Measurements from ENCODE around the gene IKZF2.

IKZF2 gene

DNA sequence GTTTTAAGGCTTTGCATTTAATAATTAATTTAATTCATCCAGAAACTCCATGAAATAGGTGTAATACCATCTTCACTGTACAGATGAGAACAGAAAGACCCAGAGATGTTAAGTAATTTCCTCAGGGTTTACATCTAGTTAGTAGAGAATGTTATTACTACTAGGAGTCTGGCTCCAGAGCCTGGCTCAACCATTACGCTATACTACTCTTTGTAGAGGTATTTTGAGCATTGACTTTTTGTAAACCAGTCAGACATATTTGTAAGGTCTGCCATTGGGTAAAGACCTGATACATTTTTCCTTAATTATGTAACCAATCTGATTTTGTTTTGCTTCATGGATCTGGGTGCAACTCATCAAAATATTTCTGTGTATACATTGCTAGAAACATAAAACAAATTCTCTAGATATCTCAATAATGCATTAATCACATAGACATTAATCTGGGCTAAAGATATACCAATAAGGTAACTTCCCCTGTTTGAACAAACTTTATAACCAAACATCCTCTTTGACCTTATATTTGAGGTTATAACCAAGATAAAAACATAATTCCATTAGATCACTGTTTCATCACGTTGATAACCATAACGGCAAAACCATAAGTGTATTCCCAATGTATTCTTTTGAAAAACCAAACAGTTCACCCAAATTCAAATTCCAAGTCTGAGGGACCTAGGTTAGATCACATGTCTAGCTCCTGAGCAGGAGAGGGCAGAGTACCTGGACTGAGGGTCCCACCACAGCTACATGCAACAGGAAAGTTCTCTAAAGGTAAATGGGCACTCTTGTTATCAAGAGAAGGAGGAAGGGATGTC, 135.0 kb downstream of the IKZF2 start:
- in situ Hi-C loops (cut with HindIII; ENCODE audit: low sequenced_read_pairs), result no loop called here
- no peak for DNase-seq (ENCODE audit: low read depth)
- TF ChIP-seq, protein P1, sequence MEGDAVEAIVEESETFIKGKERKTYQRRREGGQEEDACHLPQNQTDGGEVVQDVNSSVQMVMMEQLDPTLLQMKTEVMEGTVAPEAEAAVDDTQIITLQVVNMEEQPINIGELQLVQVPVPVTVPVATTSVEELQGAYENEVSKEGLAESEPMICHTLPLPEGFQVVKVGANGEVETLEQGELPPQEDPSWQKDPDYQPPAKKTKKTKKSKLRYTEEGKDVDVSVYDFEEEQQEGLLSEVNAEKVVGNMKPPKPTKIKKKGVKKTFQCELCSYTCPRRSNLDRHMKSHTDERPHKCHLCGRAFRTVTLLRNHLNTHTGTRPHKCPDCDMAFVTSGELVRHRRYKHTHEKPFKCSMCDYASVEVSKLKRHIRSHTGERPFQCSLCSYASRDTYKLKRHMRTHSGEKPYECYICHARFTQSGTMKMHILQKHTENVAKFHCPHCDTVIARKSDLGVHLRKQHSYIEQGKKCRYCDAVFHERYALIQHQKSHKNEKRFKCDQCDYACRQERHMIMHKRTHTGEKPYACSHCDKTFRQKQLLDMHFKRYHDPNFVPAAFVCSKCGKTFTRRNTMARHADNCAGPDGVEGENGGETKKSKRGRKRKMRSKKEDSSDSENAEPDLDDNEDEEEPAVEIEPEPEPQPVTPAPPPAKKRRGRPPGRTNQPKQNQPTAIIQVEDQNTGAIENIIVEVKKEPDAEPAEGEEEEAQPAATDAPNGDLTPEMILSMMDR (IDR thresholded peaks at IDR 0.05; ENCODE audit: low read depth, low read length, missing control alignments), result no peak
- no peak overlapping the region for H3K4me3 ChIP-seq (ENCODE audit: low read depth, low read length)

DNA sequence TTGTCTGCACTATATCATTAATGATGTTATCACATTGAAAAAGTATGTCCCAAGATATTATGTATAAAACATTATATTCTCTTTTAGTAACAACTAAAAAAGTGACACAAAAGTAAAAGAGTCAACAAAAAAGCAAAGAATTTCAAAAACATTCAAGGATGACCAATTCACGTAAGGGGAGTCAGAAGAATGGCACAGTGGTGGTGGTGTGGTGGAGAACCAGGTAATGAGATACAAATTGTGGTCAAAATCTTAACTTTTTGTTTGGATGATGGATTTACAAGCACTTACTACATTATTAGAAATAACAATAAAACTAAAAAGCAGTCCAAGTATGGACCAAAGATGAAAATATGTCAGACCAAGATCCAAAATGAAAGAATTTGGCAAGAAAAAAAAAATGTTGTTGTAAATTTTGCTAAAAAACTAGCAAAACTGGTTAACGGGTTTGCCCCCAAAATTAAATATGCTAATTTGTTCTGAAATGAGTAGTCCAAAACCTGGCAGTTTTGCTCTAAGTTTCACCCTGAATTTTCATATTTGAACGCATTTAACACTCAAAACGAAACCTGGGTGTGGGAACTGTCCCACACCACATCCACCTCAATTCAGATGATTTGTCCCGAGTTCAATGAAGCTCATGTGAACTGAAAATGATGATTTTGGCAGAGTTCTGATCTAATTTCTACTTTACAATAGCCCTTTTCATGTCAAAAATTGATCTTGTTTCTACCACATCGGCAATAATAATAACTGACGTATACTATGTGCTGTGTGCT, 135.8 kb downstream of the IKZF2 start:
- no peak for DNase-seq (ENCODE audit: low read depth)

DNA sequence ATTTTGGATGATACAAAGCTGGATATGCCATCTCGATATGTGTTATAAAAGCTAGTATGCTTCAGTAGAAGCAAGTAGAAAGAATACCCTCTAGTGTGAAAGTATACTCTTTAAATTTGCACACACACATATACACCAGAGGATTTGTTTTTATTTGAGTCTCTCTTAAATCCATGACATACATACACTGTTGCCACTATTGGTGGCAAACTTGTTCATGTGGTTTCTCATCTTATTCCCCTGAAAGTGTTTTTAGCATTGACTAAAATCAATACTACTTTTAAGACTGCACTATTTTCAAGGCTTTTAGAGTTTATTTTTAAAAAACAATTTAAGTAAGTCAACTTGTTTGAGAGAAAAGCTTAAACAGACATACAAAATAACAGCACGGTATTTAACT, 137.4 kb downstream of the IKZF2 start:
- in situ Hi-C loops (cut with HindIII; ENCODE audit: low sequenced_read_pairs), result no loop called here
- TF ChIP-seq, protein P1 (IDR thresholded peaks at IDR 0.05; ENCODE audit: low read depth, low read length, missing control alignments), result no peak
- no peak for DNase-seq (ENCODE audit: low read depth)
- H3K4me3 ChIP-seq (ENCODE audit: low read depth, low read length), result no peak overlapping the region

More for the DNA sequence above, 135.8 kb downstream of the IKZF2 start:
- H3K4me3 ChIP-seq (ENCODE audit: low read depth, low read length), result no peak overlapping the region
- TF ChIP-seq, protein P1 (IDR thresholded peaks at IDR 0.05; ENCODE audit: low read depth, low read length, missing control alignments), result no peak
- in situ Hi-C loops (cut with HindIII; ENCODE audit: low sequenced_read_pairs), result no loop called here

DNA sequence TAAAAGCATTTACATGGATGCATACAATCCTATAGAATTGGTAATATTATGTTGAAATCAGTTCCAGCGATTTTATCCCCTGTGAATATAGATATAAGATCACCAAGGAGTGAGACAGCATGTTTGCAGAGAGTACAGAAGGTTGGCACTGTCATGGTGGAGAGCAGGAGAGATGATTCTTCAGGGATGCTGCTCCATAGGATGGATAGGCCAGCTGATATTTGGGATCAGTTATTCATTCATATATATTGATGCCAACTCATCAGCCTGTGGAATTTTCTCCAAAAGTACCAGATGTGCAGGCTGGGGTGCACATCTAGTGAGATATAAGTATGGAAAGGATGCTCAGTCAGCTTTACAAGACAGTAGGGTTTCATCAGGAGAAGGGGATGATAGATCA, 139.9 kb downstream of the IKZF2 start:
- TF ChIP-seq, protein P1 (IDR thresholded peaks at IDR 0.05; ENCODE audit: low read depth, low read length, missing control alignments), result no peak

DNA sequence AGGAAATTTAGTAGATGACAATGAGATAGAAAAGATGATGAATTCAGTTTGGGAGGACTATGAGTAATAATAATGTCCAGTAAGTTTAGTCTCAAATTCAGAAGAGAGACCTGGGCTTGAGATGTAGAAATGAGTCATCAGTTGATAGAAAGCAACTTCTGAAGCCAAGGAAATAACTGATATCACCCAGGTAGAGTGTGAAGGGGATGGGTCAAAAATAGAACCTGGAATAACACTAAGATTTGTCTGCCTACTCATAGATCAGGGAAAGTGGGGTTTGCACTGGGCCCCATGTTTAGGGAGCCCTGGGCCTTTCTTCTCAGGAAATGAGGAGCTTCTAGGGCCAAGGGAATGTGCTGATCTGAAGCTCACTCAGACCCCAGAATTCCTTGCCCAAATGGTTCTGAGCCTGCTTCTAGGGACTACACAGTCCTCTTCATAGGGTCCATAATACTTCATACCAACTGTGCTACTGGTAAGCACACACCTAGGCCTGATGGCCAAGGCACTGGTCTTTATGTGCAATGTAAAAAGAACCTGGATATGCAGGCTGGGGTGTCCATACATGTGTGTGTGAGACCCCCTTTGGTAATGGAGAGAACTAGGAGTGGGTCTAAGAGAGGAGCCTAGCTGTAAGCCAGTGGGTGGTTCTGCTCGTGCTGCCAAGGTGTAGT, 141.2 kb downstream of the IKZF2 start:
- no peak for DNase-seq (ENCODE audit: low read depth)
- in situ Hi-C loops (cut with HindIII; ENCODE audit: low sequenced_read_pairs), result no loop called here
- TF ChIP-seq, protein P1 (IDR thresholded peaks at IDR 0.05; ENCODE audit: low read depth, low read length, missing control alignments), result no peak
- no peak overlapping the region for H3K4me3 ChIP-seq (ENCODE audit: low read depth, low read length)

More for the DNA sequence above, 139.9 kb downstream of the IKZF2 start:
- in situ Hi-C loops (cut with HindIII; ENCODE audit: low sequenced_read_pairs), result no loop called here
- DNase-seq (ENCODE audit: low read depth), result no peak
- no peak overlapping the region for H3K4me3 ChIP-seq (ENCODE audit: low read depth, low read length)

DNA sequence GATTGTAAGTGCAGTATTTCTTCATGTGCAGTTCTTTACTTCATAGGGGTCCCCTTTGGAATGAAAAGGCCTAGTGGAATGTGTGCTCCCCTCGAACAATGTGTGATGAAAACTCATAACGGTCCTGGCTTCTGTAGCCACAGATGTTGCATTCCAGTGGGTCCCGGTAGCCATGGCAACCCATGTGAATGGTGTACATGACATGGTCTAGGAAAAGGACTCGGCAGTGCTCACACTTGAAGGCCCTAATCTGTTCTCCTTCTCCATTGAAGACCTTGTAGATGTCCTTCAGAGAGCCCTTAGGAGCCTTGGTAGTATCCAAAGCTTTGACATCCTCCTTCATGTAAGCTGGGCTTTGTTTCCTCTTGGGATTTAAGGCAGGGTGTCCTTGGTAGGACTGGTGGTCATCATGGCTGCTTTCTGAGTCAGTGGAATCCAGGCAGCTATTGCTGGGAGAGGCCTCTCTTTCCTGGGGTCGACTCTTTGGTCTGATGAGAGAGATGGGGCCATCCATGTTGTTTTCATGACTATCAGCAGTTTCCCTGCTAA, 144.0 kb downstream of the IKZF2 start:
- TF ChIP-seq, protein P1 (IDR thresholded peaks at IDR 0.05; ENCODE audit: low read depth, low read length, missing control alignments), result no peak
- no peak overlapping the region for H3K4me3 ChIP-seq (ENCODE audit: low read depth, low read length)
- in situ Hi-C loops (cut with HindIII; ENCODE audit: low sequenced_read_pairs), result no loop called here
- no peak for DNase-seq (ENCODE audit: low read depth)

Data from astrocyte of the cerebellum (primary cell).